Neuron (in vitro differentiated cells): ENCODE data around the gene TMIGD2.
"Not testable (repeated sequence)": the region's sequence is repeated elsewhere in the genome, so short reads cannot be mapped to it uniquely, and the experiment has no call there.

Source experiments
- H2AFZ ChIP-seq: one replicate; pipeline ENCODE4 v1.6.1; 2013; ENCODE audit warnings: low read depth, mild to moderate bottlenecking, inconsistent platforms, low read length, moderate library complexity
- H3K27me3 ChIP-seq: one replicate; pipeline ENCODE4 v1.6.1; 2013; ENCODE audit warnings: low read length; ENCODE audit not compliant: insufficient read depth
- H3K36me3 ChIP-seq: one replicate; pipeline ENCODE4 v1.6.1; 2013; ENCODE audit warnings: low read length; ENCODE audit not compliant: insufficient read depth
- H3K4me1 ChIP-seq: one replicate; pipeline ENCODE4 v1.6.1; 2013; ENCODE audit warnings: low read length; ENCODE audit not compliant: insufficient read depth
- H3K4me3 ChIP-seq: 2 replicates; pipeline ENCODE4 v1.5.1; 2013; ENCODE audit warnings: mild to moderate bottlenecking, low read length, moderate library complexity
- H3K9me3 ChIP-seq: one replicate; pipeline ENCODE4 v1.6.1; 2013; ENCODE audit warnings: low read length

The TMIGD2 gene, protein sequence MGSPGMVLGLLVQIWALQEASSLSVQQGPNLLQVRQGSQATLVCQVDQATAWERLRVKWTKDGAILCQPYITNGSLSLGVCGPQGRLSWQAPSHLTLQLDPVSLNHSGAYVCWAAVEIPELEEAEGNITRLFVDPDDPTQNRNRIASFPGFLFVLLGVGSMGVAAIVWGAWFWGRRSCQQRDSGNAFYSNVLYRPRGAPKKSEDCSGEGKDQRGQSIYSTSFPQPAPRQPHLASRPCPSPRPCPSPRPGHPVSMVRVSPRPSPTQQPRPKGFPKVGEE

DNA sequence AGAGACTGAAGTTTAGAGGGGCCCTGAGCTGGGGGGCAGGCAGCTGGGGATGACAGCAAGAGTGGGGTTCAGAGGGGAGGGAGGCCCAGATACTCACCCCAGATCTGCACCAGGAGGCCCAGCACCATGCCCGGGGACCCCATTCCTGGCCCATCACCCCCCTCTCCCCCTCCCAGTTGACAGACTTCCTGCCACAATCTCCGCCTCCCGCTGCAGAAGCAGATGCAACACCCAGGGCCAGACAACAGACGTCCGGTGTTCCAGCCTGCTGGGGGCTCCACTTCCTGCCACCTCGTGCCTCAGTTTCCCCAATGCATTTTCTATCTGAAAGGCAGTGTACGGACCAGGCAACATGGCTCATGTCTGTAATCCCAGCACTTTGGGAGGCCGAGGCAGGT, at the start of gene TMIGD2:
Gene TMIGD2, minus strand, starts transcription at position 147 of the 398 bp plus-strand sequence. Its CDS starts 4 bp downstream, at position 143.
- Histone ChIP-seq H3K27me3 (no peaks in the 10 kb centered on the region), H3K9me3 (no peaks in the 10 kb centered on the region), H2AFZ (peak within 1 kb of the TSS; percentile 27), H3K36me3 (peaks cover 7% of the 10 kb centered on the region), H3K4me1 (peaks cover 9% of the 10 kb centered on the region), H3K4me3 (peak within 1 kb of the TSS; percentile 14)

DNA sequence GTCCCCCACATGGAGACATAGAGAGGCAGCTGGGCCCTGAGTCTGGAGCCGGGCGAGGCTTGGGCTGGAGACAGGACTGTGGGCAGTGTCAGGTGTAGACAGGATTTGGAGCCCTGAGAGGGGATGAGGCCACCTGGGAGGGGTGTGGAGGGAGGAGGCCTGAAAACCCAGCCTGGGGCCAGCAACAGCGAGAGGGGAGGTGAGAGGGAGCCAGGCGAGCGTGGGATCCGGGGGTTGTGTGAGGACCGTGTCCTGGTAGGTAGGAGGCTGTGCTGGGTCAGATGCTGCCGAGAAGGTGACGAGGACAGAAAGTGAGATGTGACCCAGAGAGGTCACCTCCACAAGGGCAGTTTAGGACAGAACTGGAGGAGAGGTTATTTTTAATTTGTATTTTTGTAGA, 48.5 kb upstream of the TMIGD2 start:
- Histone ChIP-seq H2AFZ (no peak overlapping the region), H3K4me3 (no peak overlapping the region), H3K4me1 (no peaks in the 10 kb centered on the region), H3K36me3 (peaks cover 50% of the 10 kb centered on the region), H3K27me3 (no peaks in the 10 kb centered on the region), H3K9me3 (no peaks in the 10 kb centered on the region)

DNA sequence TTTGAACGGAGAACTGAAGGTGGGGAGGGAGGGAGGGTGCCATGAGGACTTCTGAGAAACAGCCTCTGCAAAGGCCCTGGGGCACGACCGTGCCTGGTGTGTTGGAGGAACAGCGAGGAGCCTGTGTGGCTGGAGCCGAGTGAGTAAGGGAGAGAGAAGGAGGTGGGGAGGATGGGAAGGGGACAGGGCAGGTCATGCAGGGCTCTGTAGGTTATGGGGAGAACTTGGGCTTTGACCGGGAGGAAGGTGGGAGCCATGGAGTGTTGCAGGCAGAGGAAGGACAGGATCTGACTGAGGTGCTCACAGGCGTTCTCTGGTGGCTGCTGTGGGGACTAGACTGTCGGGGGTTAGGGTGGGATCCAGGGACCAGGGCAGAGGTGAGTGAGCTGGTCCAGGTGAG, 47.9 kb upstream of the TMIGD2 start:
- peaks cover 52% of the 10 kb centered on the region for H3K36me3 ChIP-seq
- H3K27me3 ChIP-seq, result no peaks in the 10 kb centered on the region
- H3K9me3 ChIP-seq, result no peaks in the 10 kb centered on the region
- no peak overlapping the region for H2AFZ ChIP-seq
- H3K4me3 ChIP-seq, result no peak overlapping the region
- H3K4me1 ChIP-seq, result no peaks in the 10 kb centered on the region

DNA sequence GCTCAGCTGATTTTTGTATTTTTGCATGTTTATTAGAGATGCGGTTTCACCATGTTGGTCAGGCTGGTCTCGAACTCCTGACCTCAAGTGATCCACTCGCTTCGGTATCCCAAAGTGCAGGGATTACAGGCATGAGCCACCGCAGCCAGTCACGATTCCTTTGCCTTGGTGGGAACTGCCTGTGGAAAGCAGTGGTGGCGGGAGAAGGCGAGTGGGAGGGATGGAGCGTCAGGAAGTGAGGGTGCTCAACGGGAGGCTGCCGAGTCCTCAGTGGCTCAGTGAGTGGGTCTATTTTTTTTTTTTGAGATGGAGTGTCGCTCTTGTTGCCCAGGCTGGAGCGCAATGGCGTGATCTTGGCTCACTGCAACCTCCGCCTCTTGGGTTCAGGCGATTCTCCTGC, 47.0 kb upstream of the TMIGD2 start:
- H3K36me3 ChIP-seq, result peaks cover 43% of the 10 kb centered on the region
- not testable (repeated sequence) for H3K4me3 ChIP-seq, H2AFZ ChIP-seq, H3K4me1 ChIP-seq, H3K9me3 ChIP-seq, H3K27me3 ChIP-seq

DNA sequence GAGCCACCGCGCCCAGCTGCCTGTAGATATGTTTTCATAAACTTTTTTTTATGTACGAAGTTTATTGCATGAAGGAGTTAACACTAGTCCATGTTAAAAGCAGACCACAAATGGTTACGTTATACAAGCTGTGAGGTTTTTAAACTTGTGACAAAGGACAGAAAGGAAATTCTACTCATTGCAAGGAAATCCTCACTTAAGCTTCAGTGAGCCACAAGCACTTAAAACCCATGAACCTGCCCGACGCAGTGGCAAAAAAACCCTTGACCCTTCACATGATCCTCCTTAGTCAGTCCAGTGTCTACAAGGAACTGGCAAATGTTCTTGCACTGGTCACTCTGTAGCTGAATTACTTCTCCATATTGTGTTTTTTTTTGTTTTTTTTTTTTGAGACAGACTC, 45.3 kb upstream of the TMIGD2 start:
- no peak overlapping the region for H3K4me3 ChIP-seq
- peaks cover 34% of the 10 kb centered on the region for H3K36me3 ChIP-seq
- no peaks in the 10 kb centered on the region for H3K9me3 ChIP-seq
- no peaks in the 10 kb centered on the region for H3K27me3 ChIP-seq
- H2AFZ ChIP-seq, result no peak overlapping the region
- H3K4me1 ChIP-seq, result peaks cover 8% of the 10 kb centered on the region

DNA sequence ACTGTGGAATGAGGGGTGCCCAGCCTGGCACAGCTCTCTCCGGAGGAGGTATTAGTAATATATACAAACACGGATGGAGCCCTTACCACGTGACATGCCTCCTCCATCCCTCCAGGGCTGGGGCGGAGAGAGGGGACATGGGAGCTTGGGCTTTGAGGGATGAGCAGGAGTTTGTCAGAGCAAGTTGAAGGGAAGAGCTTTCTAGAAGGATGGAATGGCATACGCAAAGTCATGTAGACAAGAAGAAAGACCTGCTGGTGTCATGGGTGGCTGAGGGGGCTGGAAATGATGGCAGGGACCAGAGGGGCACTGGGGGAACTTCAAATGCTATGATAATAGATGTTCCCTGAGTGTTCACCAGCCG, 43.8 kb upstream of the TMIGD2 start:
- no peak overlapping the region for H2AFZ ChIP-seq
- no peaks in the 10 kb centered on the region for H3K9me3 ChIP-seq
- no peak overlapping the region for H3K4me3 ChIP-seq
- H3K4me1 ChIP-seq, result peaks cover 13% of the 10 kb centered on the region
- H3K36me3 ChIP-seq, result peaks cover 34% of the 10 kb centered on the region
- no peaks in the 10 kb centered on the region for H3K27me3 ChIP-seq

DNA sequence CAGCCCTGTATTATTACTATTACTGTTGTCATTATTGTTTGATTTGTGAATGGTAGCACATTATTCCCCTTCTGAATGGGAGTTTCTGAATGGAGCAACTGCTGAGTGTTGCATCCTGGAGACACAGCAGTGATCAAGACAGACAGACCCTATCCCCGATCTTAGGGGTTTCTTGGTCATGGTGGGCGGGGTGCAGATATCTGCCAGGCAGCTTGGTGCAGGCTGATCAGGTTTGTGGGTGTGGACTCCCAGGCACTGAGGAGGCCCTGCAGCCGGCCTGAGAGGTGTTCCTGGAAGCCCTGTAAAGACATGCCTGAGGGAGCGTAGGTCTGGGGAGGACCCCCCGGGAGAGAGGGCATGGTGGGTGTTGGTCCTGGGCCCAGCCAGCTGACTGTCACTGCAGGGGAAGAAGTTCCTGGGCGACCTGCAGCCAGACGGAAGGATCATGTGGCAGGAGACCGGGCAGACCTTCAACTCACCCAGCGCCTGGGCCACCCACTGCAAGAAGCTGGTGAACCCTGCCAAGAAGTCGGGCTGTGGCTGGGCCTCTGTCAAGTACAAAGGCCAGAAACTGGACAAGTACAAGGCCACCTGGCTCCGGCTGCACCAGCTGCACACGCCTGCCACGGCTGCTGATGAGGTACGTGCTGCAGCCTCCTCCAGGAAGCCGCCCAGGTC, 43.3 kb upstream of the TMIGD2 start:
- Histone ChIP-seq H3K4me3 (no peak overlapping the region), H2AFZ (no peak overlapping the region), H3K4me1 (peaks cover 13% of the 10 kb centered on the region), H3K36me3 (peaks cover 30% of the 10 kb centered on the region), H3K27me3 (no peaks in the 10 kb centered on the region), H3K9me3 (no peaks in the 10 kb centered on the region)

DNA sequence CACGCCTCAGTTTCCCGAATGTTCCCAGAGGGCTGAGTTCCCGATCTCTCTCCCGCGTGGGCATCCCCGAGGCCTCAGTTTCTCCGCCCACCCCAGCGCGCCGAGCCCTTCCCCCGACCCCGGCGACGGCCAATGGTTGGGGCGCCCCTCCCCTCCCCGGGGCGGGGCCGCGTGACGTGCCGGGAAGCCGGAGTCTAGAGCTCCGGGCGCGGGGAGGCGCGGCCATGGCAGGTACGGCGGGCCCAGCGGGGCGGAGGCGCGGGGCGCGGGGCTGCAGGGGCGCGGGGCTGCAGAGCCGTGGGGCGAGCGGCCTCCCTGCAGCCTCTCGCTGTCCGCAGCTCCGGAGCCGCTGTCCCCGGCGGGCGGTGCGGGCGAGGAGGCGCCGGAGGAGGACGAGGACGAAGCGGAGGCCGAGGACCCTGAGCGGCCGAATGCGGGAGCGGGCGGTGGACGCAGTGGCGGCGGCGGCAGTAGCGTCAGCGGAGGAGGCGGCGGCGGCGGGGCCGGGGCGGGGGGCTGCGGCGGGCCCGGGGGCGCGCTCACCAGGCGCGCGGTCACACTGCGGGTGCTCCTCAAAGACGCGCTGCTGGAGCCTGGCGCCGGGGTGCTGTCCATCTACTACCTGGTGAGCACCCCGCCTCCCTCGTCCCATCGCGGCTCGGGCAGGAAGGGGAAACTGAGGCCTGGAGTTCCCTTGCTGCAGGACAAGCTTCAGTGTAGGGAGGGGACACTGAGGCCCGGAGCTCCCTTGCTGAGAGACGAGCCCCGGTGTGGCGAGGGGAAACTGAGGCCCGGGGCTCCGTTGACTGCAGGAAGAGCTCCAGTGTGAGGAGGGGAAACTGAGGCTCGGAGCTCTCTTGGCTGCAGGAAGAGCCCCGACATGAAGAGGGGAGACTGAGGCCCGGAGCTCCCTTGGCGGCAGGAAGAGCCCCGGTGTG, 41.5 kb upstream of the TMIGD2 start, which contains the start of gene MPND:
Gene MPND, plus strand, starts transcription at position 193 of the 938 bp plus-strand sequence. Its CDS starts 32 bp downstream, at position 225.
- no peaks in the 10 kb centered on the region for H3K9me3 ChIP-seq
- H3K36me3 ChIP-seq, result peaks cover 22% of the 10 kb centered on the region
- peak within 1 kb of the TSS; percentile 23 for H2AFZ ChIP-seq
- no peaks in the 10 kb centered on the region for H3K27me3 ChIP-seq
- peaks cover 17% of the 10 kb centered on the region for H3K4me1 ChIP-seq
- peak within 1 kb of the TSS; percentile 92 for H3K4me3 ChIP-seq

DNA sequence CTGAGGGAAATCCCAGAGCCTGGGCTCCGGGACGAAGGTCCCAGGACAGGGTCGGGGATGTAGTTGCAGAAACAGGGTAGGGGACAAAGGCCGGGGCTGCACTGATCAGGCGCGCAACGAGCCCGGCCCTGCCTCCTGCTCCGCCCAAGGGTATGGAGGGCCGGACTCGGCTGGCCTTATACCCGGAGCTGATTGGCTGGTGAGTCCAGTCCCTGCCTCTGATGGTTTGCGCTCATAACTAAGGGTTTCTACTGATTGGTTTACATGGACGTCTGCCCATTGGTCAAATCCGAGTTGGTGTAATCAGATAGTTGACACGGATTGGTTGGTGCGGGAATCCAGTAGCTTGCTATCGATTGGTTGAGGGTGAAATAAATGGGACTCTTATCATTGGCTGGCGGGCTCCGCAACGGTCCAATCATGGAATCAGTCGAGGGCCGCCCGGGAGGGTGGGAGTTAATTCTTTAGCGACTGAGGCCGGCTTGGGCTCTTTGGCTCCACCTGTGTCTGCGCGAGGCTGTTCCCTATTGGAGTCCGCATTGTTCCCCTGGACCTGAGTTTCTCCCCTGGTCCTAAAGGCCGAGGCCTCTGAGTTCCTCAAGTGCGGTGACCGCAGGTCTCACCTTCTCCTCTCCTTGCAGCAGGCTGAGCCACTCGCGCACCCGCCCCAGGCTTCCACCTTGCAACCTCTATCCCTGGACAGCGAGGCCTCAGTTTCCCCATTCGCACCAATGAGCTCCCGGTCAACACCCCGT, 40.6 kb upstream of the TMIGD2 start:
- no peaks in the 10 kb centered on the region for H3K9me3 ChIP-seq
- H3K27me3 ChIP-seq, result no peaks in the 10 kb centered on the region
- H3K4me3 ChIP-seq, result peak overlapping the region; percentile 92
- peak overlapping the region; percentile 23 for H2AFZ ChIP-seq
- peaks cover 16% of the 10 kb centered on the region for H3K36me3 ChIP-seq
- H3K4me1 ChIP-seq, result peaks cover 26% of the 10 kb centered on the region

DNA sequence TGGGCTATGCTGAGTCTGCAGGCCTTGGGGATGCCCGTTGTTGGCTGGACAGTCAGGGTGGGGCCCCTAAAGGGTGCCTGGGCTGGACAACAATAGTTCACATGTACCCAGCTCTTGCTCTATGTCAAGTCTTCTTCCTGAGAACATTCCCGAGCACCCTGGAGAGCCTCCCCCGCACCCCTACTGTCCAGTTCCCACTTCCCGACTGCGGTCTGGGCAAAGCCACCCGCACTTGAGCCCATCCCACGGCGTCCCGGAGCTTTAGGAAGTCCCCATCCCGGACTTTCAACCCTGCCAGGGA, 40.1 kb upstream of the TMIGD2 start:
- H3K4me1 ChIP-seq, result peaks cover 30% of the 10 kb centered on the region
- H3K9me3 ChIP-seq, result no peaks in the 10 kb centered on the region
- H3K36me3 ChIP-seq, result peaks cover 11% of the 10 kb centered on the region
- no peak overlapping the region for H2AFZ ChIP-seq
- H3K27me3 ChIP-seq, result no peaks in the 10 kb centered on the region
- peak overlapping the region; percentile 87 for H3K4me3 ChIP-seq

DNA sequence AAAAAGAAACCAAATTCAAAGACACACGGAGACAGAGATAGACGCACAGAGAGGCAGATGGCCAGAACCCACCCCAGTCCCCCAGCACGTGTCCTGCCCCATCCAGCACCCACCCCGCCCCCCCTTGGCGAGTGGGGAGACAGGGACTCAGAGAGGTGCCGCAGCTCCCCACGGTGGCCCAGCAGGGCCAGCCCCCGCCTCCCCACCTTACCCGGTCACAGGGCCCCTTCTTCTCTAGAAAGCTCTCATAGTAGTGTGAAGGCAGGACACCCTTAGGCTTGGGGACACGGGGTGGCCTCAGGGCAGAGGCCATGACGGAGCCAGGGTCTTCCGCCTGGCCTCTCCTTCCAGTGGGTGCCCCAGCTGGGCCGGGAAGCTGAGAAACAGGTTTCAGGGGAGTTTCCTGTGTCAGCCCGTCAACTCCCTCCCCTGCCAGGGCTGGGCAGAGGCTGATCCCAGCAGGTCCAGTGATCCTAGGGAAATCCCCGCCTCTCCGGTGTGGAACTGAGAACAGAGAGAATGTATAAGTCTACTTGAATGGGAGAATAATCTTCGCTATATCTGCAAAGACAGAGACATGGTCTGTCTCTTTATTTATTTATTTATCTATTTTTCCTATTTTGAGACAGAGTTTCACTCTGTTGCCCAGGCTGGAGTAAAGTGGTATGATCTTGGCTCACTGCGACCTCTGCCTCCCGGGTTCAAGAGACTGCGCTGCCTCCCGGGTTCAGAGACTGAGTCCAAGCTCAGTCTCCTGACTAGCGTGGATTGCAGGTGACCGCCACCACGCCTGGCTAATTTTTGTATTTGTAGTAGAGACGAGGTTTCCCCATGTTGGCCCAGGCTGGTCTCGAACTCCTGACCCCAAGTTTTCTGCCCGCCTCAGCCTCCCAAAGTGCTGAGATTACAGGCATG, 36.5 kb upstream of the TMIGD2 start, which contains the start of gene STAP2:
Gene STAP2, minus strand, starts transcription at position 387 of the 915 bp plus-strand sequence. Its CDS starts 74 bp downstream, at position 313.
- no peaks in the 10 kb centered on the region for H3K36me3 ChIP-seq
- H3K4me3 ChIP-seq, result peak within 1 kb of the TSS; percentile 35
- no peaks in the 10 kb centered on the region for H3K9me3 ChIP-seq

More for the DNA sequence above, 36.5 kb upstream of the TMIGD2 start, which contains the start of gene STAP2:
- H2AFZ ChIP-seq, result no peak within 1 kb of the TSS
- H3K27me3 ChIP-seq, result no peaks in the 10 kb centered on the region
- H3K4me1 ChIP-seq, result peaks cover 22% of the 10 kb centered on the region
